Posterior cingulate gyrus (tissue), 11 donors: ENCODE measurements around the gene CZIB.

ENCODE experiments used
- DNase-seq, 10 donors: peaks; one replicate each; pipeline versions ENCODE4 v3.0.0 to v3.0.0-alpha.2; 2020 to 2021; ENCODE audit warnings: mixed read lengths in 3 of 10
- intact Hi-C: fragments of 100-400 bp; cut with DNase I; formaldehyde crosslinking; loops from one replicate; pipeline ENCODE4 v1.15.1; 2023

CZIB gene

GRCh38 chr1:53220171-53220961 is at the start of gene CZIB:
TSS of gene CZIB (minus strand) at chr1:53220634. CDS start at chr1:53220575, 59 bp downstream.
- intact Hi-C loops = loop anchor here (1.0 to 2.0 kb wide), 2 partner anchors 18 to 23 kb away; partner anchors contain the start of gene MAGOH
- DNase-seq = peak; percentile 85 to 98 (median 90)

- intact Hi-C loops = no loop called here
- no peak for DNase-seq
Observed at GRCh38 chr1:53270107-53270506, 49.7 kb upstream of the CZIB start.

GRCh38 chr1:53267761-53268160 is 47.3 kb upstream of the CZIB start:
- intact Hi-C loops = no loop called here
- no peak for DNase-seq

- intact Hi-C loops = no loop called here
- no peak for DNase-seq
Observed at GRCh38 chr1:53266038-53266437, 45.6 kb upstream of the CZIB start.

DNA sequence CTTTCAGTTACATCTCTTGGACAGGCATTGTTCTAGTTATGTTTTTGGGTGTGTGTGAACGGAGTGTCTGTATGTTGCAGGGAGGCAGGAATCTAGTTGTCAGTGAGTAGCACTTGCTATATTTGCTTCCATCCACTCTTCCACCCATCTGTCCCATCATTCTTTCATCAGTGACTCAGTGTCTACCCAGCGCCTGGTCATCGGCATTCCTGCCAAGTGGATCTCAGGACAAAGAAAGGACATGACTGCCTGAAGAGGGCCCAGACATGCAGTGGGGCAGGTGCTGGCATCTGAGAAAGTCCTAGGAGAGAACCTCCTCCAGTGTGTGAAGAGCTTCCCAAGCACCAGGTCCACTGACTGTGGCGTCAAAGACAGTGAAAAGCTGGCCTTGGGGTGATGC is 45.1 kb upstream of the CZIB start:
- no peak for DNase-seq
- intact Hi-C loops = no loop called here

- intact Hi-C loops = no loop called here
- DNase-seq = no peak
Observed at GRCh38 chr1:53264048-53264447, 43.6 kb upstream of the CZIB start.

GRCh38 chr1:53262000-53262399 is 41.6 kb upstream of the CZIB start:
- intact Hi-C loops = no loop called here
- no peak for DNase-seq

DNA sequence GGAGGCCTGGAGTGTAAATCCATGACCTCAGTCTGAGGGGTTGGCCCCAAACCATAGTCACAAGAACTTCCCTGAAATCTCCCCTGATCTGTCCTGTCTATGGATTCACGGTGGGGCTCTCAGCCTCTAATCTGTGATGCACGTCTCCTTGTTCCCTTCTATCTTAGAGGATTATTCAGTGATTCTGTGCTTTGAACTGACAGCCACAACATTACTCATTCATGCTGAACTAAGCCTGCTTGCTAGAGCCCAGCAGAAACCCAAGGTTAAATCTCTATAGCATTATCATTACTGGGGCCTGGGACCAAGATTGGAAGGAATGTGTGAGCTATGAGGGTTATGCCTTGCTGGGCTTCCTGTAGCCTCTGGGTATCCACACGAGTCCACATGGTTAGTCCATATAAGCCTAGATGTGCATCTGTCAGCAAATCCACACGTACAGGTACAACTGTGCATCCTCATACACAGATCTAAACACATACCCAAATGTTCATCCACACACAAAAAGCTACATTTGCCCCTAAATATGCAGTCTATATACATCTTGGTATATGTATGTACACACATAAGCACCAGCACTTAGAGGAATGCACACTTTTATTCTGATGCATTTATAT is 40.3 kb upstream of the CZIB start:
- intact Hi-C loops = no loop called here

DNA sequence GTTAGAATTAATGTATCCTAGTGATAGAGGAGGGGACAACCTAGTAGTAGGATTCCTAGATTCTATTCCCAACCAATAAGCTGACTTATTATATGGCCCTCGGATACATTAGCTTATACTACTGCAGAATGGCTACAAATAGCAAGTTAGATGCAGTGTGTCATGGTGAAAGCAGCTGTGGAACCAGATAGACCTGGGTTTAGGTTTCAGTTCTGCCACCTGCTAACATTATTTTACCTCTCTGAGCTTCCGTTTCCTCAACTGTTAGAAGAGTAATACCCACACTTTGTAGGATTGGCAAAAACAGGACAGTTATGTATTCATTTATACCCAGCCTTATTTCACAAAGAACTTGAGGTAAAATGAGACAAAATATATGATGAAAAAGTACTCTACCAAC is 39.5 kb upstream of the CZIB start:
- DNase-seq = no peak
- intact Hi-C loops = no loop called here

More for the DNA sequence above, 40.3 kb upstream of the CZIB start:
- no peak for DNase-seq

- intact Hi-C loops = no loop called here
- DNase-seq = no peak
Observed at GRCh38 chr1:53258216-53258615, 37.8 kb upstream of the CZIB start.

- no peak for DNase-seq
Observed at GRCh38 chr1:53257454-53258081, 37.1 kb upstream of the CZIB start.

GRCh38 chr1:53256511-53257453 is 36.3 kb upstream of the CZIB start:
- intact Hi-C loops = no loop called here
- DNase-seq = no peak

More at GRCh38 chr1:53257454-53258081, 37.1 kb upstream of the CZIB start:
- intact Hi-C loops = no loop called here

DNA sequence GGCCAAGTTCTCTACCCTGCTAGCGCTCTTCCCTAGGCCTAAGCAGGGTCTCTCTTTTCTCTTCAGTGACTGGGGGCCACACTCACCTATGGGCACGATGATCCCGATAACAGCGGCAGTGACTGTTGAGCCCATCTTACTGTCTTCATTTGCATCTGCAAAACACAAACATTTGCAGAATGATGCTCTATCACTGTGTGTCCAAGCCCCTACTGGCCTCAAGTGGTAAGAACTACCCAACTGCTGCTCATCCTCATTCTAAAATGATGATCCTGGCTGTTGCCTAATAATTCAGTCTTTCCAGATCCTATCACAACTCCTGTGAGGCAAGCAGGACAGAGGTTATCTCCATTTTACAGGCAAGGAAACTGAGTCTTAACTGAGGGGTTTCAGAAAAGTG is 34.6 kb upstream of the CZIB start:
- no peak for DNase-seq
- intact Hi-C loops = no loop called here

GRCh38 chr1:53254011-53254640 is 33.7 kb upstream of the CZIB start:
- DNase-seq = no peak
- intact Hi-C loops = no loop called here

- intact Hi-C loops = no loop called here
- no peak for DNase-seq
Observed at GRCh38 chr1:53250325-53250724, 29.9 kb upstream of the CZIB start.

DNA sequence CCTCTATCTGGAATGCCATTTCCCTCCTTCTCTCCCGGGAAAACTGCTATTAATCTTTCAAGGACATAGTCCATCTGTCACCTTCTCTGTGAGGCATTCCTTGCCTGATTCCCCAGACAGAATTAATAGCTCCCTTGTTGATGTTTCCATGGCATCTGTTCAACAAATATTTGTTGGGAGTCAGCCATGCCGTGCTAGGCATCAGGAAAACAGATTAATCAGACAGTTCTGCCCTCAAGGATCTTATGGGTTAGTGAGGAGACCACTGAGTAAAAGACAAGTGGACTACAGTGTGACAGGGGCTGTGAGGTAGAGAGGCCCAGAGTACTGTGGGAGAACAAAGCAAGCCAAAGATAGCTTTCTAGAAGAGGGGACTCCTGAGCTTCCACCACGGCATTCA is 29.3 kb upstream of the CZIB start:
- intact Hi-C loops = no loop called here
- no peak for DNase-seq

- intact Hi-C loops = no loop called here
- DNase-seq = no peak
Observed at GRCh38 chr1:53246261-53247134, 26.1 kb upstream of the CZIB start.

- DNase-seq = no peak
- intact Hi-C loops = no loop called here
Observed at GRCh38 chr1:53244141-53244540, 23.7 kb upstream of the CZIB start.

GRCh38 chr1:53242381-53242780 is 21.9 kb upstream of the CZIB start:
- intact Hi-C loops = no loop called here
- DNase-seq = no peak
